Chondrocyte (in vitro differentiated cells): ENCODE data around the gene VTCN1. TPM values are rescaled to one million over a fixed set of nuclear protein-coding genes. Genes with fewer than 3 reads are reported as not detected.

Experiments used
- DNase-seq: peaks from one replicate; pipeline ENCODE4 v3.0.0; 2021; ENCODE audit warnings: mixed read lengths, low spot score
- H3K27ac Mint-ChIP-seq: one replicate; pipeline ENCODE4 v1.8.0; 2021; ENCODE audit warnings: mild to moderate bottlenecking, moderate library complexity, mixed read lengths; ENCODE audit not compliant: unreplicated experiment
- H3K27me3 Mint-ChIP-seq: 2 replicates; pipeline ENCODE4 v1.8.0; 2021; ENCODE audit warnings: low read depth, mixed read lengths
- H3K36me3 Mint-ChIP-seq: 2 replicates; pipeline ENCODE4 v1.8.0; 2021; ENCODE audit warnings: low read depth, mixed read lengths
- H3K4me1 Mint-ChIP-seq: 2 replicates; pipeline ENCODE4 v1.8.0; 2021; ENCODE audit warnings: low read depth, mild to moderate bottlenecking, mixed read lengths
- H3K4me3 Mint-ChIP-seq: one replicate; pipeline ENCODE4 v1.8.0; 2021; ENCODE audit warnings: mild to moderate bottlenecking, moderate library complexity, mixed read lengths; ENCODE audit not compliant: unreplicated experiment
- H3K9me3 Mint-ChIP-seq: 2 replicates; pipeline ENCODE4 v1.8.0; 2021; ENCODE audit warnings: low read depth, mixed read lengths
- CTCF ChIP-seq: fragments of 200-600 bp; sonication (generic); IDR thresholded peaks from 2 replicates; pipeline ENCODE4 v1.5.0; 2021; ENCODE audit warnings: antibody characterized with exemption, mild to moderate bottlenecking, moderate library complexity
- total RNA-seq: library from RNA; stranded (reverse); gene quantifications from 3 replicates; pipeline ENCODE4 v1.2.1, GENCODE V29; 2021

VTCN1 gene
- total RNA-seq, 1 donor from 2014 or later: not detected

- no peak overlapping the region for H3K27ac Mint-ChIP-seq
- peaks cover 21% of the 10 kb centered on the region for H3K36me3 Mint-ChIP-seq
- no peak overlapping the region for H3K4me3 Mint-ChIP-seq
Observed at GRCh38 chr1:117112047-117112717, 98.5 kb downstream of the VTCN1 start.

GRCh38 chr1:117110774-117111173, 100.0 kb downstream of the VTCN1 start:
- no peak for TF ChIP-seq CTCF
- H3K27me3 Mint-ChIP-seq: no peaks in the 10 kb centered on the region
- no peaks in the 10 kb centered on the region for H3K4me1 Mint-ChIP-seq
- no peak for DNase-seq
- H3K27ac Mint-ChIP-seq: no peak overlapping the region
- H3K36me3 Mint-ChIP-seq: peaks cover 21% of the 10 kb centered on the region
- no peaks in the 10 kb centered on the region for H3K9me3 Mint-ChIP-seq
- no peak overlapping the region for H3K4me3 Mint-ChIP-seq

More at GRCh38 chr1:117112047-117112717, 98.5 kb downstream of the VTCN1 start:
- H3K4me1 Mint-ChIP-seq: no peaks in the 10 kb centered on the region
- DNase-seq: no peak
- H3K9me3 Mint-ChIP-seq: no peaks in the 10 kb centered on the region
- H3K27me3 Mint-ChIP-seq: no peaks in the 10 kb centered on the region
- TF ChIP-seq CTCF: no peak

GRCh38 chr1:117107364-117107763, 103.4 kb downstream of the VTCN1 start:
- H3K36me3 Mint-ChIP-seq: peaks cover 16% of the 10 kb centered on the region
- TF ChIP-seq CTCF: no peak
- H3K4me3 Mint-ChIP-seq: no peak overlapping the region
- no peaks in the 10 kb centered on the region for H3K4me1 Mint-ChIP-seq
- no peaks in the 10 kb centered on the region for H3K27me3 Mint-ChIP-seq
- no peak for DNase-seq
- no peaks in the 10 kb centered on the region for H3K9me3 Mint-ChIP-seq
- no peak overlapping the region for H3K27ac Mint-ChIP-seq

GRCh38 chr1:117106478-117106877, 104.2 kb downstream of the VTCN1 start:
- Mint-ChIP-seq H3K4me3 (no peak overlapping the region), H3K4me1 (no peaks in the 10 kb centered on the region), H3K9me3 (no peaks in the 10 kb centered on the region), H3K27ac (no peak overlapping the region), H3K27me3 (no peaks in the 10 kb centered on the region), H3K36me3 (peaks cover 16% of the 10 kb centered on the region)
- TF ChIP-seq CTCF: no peak
- no peak for DNase-seq

- Mint-ChIP-seq H3K27ac (no peak overlapping the region), H3K9me3 (no peaks in the 10 kb centered on the region), H3K36me3 (peaks cover 14% of the 10 kb centered on the region), H3K4me1 (no peaks in the 10 kb centered on the region), H3K4me3 (no peak overlapping the region), H3K27me3 (no peaks in the 10 kb centered on the region)
- TF ChIP-seq CTCF: no peak
- no peak for DNase-seq
Observed at GRCh38 chr1:117105722-117106121, 105.0 kb downstream of the VTCN1 start.
